Aorta (tissue), 5 donors: Measurements from ENCODE around the gene EGFL8. TPM values are rescaled to one million over a fixed set of nuclear protein-coding genes. Genes with fewer than 3 reads are reported as not detected.
"Not testable (repeated sequence)": the region's sequence is repeated elsewhere in the genome, so short reads cannot be mapped to it uniquely, and the experiment has no call there.

ENCODE experiments used
- ATAC-seq: fragments of 200-7000 bp; cut with Tn5 transposase; one replicate; pipeline ENCODE4 v1.9.1; 2022; ENCODE audit warnings: moderate library complexity; ENCODE audit not compliant: low FRiP score
- DNase-seq, 2 donors: peaks; one replicate each; pipeline ENCODE4 v3.0.0-alpha.2; 2020
- H3K27ac ChIP-seq, 2 donors: one replicate each; pipeline ENCODE4 v1.5.1; 2013; ENCODE audit warnings: low read length in 2 of 2, mild to moderate bottlenecking in 2 of 2, moderate library complexity in 2 of 2, control low read depth in 1 of 2, inconsistent platforms in 1 of 2, low read depth in 1 of 2
- H3K27me3 ChIP-seq, 2 donors: one replicate each; pipeline ENCODE4 v1.6.1; 2013; ENCODE audit warnings: control low read depth in 1 of 2, low read length in 1 of 2, mild to moderate bottlenecking in 1 of 2, moderate library complexity in 1 of 2; ENCODE audit not compliant: insufficient read depth in 2 of 2, control insufficient read depth in 1 of 2
- H3K36me3 ChIP-seq, 2 donors: one replicate each; pipeline ENCODE4 v1.6.1; 2013; ENCODE audit warnings: control low read depth in 1 of 2, low read length in 1 of 2, mild to moderate bottlenecking in 1 of 2; ENCODE audit not compliant: insufficient read depth in 2 of 2, control insufficient read depth in 1 of 2
- H3K4me1 ChIP-seq, 2 donors: one replicate each; pipeline ENCODE4 v1.6.1; 2013; ENCODE audit warnings: low read length in 2 of 2, control low read depth in 1 of 2, mild to moderate bottlenecking in 1 of 2, moderate library complexity in 1 of 2; ENCODE audit not compliant: insufficient read depth in 2 of 2, control insufficient read depth in 1 of 2
- H3K4me3 ChIP-seq, 2 donors: one replicate each; pipeline ENCODE4 v1.5.1; 2013; ENCODE audit warnings: low read length in 2 of 2, control low read depth in 1 of 2, mild to moderate bottlenecking in 1 of 2
- H3K9me3 ChIP-seq: one replicate; pipeline ENCODE4 v1.6.1; 2013; ENCODE audit warnings: mild to moderate bottlenecking, low read length; ENCODE audit not compliant: control insufficient read depth
- WGBS, 2 donors: extraction: QIAGEN DNeasy Blood & Tissue Kit; methylation state at CpG; one replicate each; pipeline ENCODE4 v1.1.7; 2013; 5-methylcytosine and 5-hydroxymethylcytosine counted together
- intact Hi-C, 2 donors: fragments of 100-400 bp; cut with DNase I; formaldehyde crosslinking; loops; one replicate each; pipeline versions ENCODE4 v1.14.2 to v1.15.0; 2022
- polyA plus RNA-seq, 2 donors: library from polyadenylated mRNA; stranded (reverse); fragments of 200-250 nt; gene quantifications; one replicate each; pipeline ENCODE4 v1.2.3, GENCODE V29; 2013
- total RNA-seq, 2 donors: library from RNA; stranded (reverse); fragmentation: NEBNext Ultra II Directional; extraction: Animal tissue kit (Norgen Biotek cat#: 25700); gene quantifications; one replicate each; pipeline ENCODE4 v1.2.1, GENCODE V29; 2021
- donor health status: healthy with polysubstance abuse.
- donor health status: Bipolar disorder and iron deficiency.
- donor health status: DM: no; HTN: no; CAD: no.
- donor health status: DM: no; HTN: no; CAD: no.
- donor health status: DM: yes; HTN: yes; CAD: no.

Gene EGFL8
- total and polyA plus RNA-seq, 4 donors, result 3.9 to 138 (median 29.7) TPM

DNA sequence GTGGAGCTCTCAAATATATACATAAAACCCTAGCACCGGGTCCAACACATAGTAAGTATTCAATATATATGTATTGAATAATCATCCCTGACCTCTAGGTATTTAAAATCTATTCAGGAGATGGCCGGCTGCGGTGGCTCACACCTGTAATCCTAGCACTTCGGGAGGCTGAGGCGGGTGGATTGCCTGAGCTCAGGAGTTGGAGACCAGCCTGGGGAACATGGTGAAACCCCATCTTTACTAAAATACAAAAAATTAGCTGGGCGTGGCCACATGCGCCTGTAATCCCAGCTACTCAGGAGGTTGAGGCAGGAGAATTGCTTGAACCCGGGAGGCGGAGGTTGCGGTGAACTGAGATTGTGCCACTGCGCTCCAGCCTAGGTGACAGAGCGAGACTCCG lies 28.7 kb downstream of the EGFL8 start:
- not testable (repeated sequence) for ATAC-seq, H3K4me1 ChIP-seq, H3K27me3 ChIP-seq, DNase-seq, H3K36me3 ChIP-seq, H3K27ac ChIP-seq, H3K9me3 ChIP-seq, H3K4me3 ChIP-seq
- intact Hi-C loops, result loop anchor here (10.0 kb wide), 2 partner anchors 782 to 1012 kb away; partner anchors contain the start of genes HSD17B8 (in 1 of the 2), RING1 (in 1 of the 2), RXRB (in 1 of the 2) and SLC39A7 (in 1 of the 2)
- WGBS, 2 donors, result 83 to 85% methylated on average over 13 of the region's 13 CpGs

DNA sequence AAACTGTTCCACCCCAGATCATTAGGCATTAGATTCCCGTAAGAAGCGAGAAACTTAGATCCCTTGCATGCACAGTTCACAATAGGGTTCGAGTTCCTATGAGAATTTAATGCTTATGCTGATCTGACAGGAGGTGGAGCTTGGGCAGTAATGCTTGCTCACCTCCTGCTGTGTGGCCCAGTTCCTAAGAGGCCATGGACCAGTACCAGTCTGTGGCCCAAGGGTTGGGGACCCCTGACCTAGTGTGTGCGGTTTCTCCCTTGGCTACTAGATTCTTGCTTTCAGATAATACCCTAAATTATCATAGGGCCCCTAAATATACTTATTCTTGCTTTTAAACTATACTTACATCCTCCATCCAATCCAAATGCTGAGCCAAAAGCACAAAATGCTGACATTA lies 30.0 kb downstream of the EGFL8 start:
- intact Hi-C loops, result loop anchor here (10.0 kb wide), 2 partner anchors 780 to 1010 kb away; partner anchors contain the start of genes HSD17B8 (in 1 of the 2), RING1 (in 1 of the 2), RXRB (in 1 of the 2) and SLC39A7 (in 1 of the 2)
- WGBS, 2 donors, result 88 to 91% methylated on average over 4 of the region's 4 CpGs
- no peaks in the 10 kb centered on the region for H3K9me3 ChIP-seq
- H3K4me3 ChIP-seq, result no peak overlapping the region
- ATAC-seq (no peak), DNase-seq (no peak)
- no peak overlapping the region for H3K27ac ChIP-seq
- no peaks in the 10 kb centered on the region for H3K4me1 ChIP-seq
- H3K36me3 ChIP-seq, result no peaks in the 10 kb centered on the region
- H3K27me3 ChIP-seq, result no peaks in the 10 kb centered on the region

DNA sequence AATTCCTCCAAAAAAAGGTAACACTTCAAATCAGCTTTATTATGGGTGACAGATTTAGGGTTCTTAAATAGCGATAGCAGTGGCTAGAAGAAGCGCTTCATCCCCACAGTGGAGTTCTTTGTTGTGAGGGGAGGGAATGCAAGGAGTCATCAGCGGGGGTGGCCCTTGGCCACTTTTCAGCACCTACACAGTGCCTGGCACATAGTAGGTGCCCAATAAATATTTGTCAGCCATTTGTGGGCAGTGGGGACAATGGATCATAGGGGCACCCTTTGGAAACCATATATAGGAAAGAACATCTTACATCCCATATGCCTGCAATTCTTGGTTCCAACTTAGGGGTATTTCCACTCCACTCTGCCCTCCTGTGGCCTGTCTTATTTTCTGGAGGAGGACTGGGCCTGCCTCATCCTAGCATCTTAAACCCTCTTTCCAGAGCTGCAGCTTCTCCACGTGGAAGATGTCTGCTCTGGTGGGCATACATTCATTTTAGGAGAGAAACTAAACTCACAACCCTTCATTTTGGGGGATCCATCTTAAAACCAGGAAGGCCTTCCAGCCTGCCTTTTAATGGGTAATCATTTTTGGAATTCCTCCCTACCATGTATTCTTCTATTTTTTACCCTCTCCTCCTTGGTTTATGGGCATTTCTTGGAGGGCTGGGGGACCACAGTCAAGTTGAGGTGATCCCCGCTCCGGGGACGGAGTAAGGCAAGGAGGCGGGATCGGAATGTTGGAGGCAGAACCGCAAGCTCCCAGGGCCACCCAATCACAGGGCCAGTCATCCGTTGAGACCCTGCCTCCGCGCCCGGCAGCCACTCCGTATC lies 30.6 kb downstream of the EGFL8 start:
- 15 to 16% methylated on average over 15 of the region's 15 CpGs for WGBS, 2 donors
- intact Hi-C loops, result loop anchor here (5.0 to 10.0 kb wide), 3 partner anchors 777 to 1010 kb away; partner anchors contain the start of genes HSD17B8 (in 1 of the 2), RING1 (in 1 of the 2), RXRB (in 1 of the 2) and SLC39A7 (in 1 of the 2)
- no peaks in the 10 kb centered on the region for H3K4me1 ChIP-seq

GRCh38 chr6:32195652-32195901 lies 31.2 kb downstream of the EGFL8 start:
- H3K9me3 ChIP-seq, result no peaks in the 10 kb centered on the region
- ATAC-seq, result peak; percentile 96
- no peaks in the 10 kb centered on the region for H3K4me1 ChIP-seq
- no peaks in the 10 kb centered on the region for H3K36me3 ChIP-seq
- no peak overlapping the region for H3K27ac ChIP-seq
- WGBS, 2 donors, result 0% methylated on average over 24 to 25 of the region's 25 CpGs
- H3K4me3 ChIP-seq, result no peak overlapping the region
- H3K27me3 ChIP-seq, result no peaks in the 10 kb centered on the region
- DNase-seq, result peak; percentile 100
- intact Hi-C loops, result loop anchor here (5.0 to 10.0 kb wide), 3 partner anchors 777 to 1009 kb away; partner anchors contain the start of genes HSD17B8 (in 1 of the 2), RING1 (in 1 of the 2), RXRB (in 1 of the 2) and SLC39A7 (in 1 of the 2)

More for the DNA sequence above, 30.6 kb downstream of the EGFL8 start:
- Histone ChIP-seq H3K36me3 (no peaks in the 10 kb centered on the region), H3K27ac (peak overlapping the region; percentile 65 to 89), H3K9me3 (no peaks in the 10 kb centered on the region), H3K27me3 (no peaks in the 10 kb centered on the region), H3K4me3 (no peak overlapping the region)
- DNase-seq (no peak), ATAC-seq (no peak)

DNA sequence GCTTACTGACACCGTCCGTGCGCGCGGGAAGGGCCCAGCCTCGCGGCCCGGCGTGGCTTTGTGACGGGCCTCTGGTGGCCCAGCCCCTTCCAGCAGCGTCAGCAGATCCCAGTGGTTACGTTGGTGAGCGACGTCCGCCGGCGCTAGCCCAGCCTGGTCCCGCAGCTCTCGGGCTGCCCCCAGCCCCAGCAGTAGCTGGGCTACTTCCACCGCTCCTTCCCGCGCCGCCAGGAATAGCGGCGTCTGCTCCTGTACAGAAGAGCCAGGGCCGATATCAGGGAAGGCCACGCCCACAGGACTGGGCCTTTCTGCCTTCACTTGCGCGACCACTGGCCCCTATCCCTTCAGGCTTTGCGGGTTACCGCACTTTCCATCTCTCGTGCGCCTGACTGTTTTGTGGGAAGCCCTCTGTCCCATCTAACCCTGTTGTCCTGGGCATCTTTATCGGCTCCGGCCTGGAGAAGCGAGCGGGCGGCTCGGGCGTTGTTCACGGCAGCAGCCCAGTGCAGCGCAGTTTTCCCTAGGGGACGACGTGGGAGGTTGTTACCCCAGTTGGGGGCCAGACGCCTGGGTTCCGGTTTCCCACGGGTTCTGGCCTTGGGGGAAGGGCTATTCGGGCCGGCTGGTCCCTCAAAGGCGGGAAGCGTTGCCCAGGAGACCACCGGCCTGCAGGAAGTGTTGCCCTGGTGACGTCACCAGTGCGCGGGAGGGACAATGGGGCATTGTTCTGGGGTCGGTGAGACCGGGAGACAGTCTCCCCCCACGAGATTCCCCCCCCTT lies 31.7 kb downstream of the EGFL8 start:
- Histone ChIP-seq H3K27me3 (no peaks in the 10 kb centered on the region), H3K36me3 (no peaks in the 10 kb centered on the region), H3K4me1 (no peaks in the 10 kb centered on the region), H3K4me3 (peak overlapping the region; percentile 63 to 86), H3K9me3 (no peaks in the 10 kb centered on the region), H3K27ac (peak overlapping the region; percentile 95 to 98)
- peak; percentile 74 for ATAC-seq
- peak; percentile 95 to 96 for DNase-seq
- intact Hi-C loops, result loop anchor here (5.0 to 10.0 kb wide), 3 partner anchors 776 to 1009 kb away; partner anchors contain the start of genes HSD17B8 (in 1 of the 2), RING1 (in 1 of the 2), RXRB (in 1 of the 2) and SLC39A7 (in 1 of the 2)
- 0 to 1% methylated on average over 55 to 58 of the region's 58 CpGs for WGBS, 2 donors

DNA sequence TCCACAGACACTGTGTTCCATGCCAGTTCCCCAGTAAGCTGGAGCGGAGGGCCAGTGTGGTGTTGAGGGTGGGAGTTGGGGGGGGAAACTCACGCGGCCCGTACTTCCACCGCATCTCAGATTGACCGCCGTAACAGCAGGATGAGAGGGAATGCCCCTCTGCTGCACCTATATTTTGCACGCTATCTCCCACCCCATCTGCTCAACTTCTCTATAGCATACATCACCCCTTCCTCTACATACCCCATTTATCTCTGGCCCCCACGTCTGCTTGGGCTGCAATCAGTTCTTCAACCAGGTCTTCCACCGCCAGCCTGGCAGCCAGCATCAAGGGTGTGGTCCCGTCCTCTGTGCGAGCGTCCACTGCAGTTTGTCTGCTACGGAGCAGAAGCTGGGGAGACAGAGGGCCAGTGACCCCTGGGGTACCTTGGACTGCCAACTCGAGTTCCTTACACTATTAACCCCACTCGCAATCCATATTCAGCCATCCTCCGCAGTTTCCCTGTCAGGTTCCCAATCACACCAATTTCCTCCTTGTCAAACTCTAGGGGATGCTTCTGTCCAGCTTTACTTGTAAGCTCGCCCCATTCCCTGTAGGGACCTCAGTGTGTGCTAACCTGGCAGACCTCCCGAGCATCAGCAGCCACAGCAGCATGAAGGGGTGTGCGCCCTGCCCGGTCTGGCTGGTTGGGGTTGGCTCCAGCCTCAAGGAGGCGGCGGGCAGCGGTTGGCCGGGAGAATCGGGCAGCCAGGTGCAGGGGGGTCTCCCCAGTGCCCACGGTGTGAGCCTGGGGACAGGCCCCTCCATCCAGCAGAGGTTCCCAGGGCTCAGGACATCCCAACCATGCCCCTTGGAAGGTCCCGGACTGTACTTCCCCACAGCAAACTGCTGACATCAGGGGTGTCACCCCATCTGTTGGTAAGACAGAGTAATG lies 32.6 kb downstream of the EGFL8 start:
- no peaks in the 10 kb centered on the region for H3K9me3 ChIP-seq
- intact Hi-C loops, result loop anchor here (5.0 to 10.0 kb wide), 3 partner anchors 775 to 1008 kb away; partner anchors contain the start of genes HSD17B8 (in 1 of the 2), RING1 (in 1 of the 2), RXRB (in 1 of the 2) and SLC39A7 (in 1 of the 2)
- H3K27me3 ChIP-seq, result no peaks in the 10 kb centered on the region
- no peak for ATAC-seq
- peak overlapping the region; percentile 63 to 86 for H3K4me3 ChIP-seq
- H3K36me3 ChIP-seq, result no peaks in the 10 kb centered on the region
- peak overlapping the region; percentile 95 to 98 for H3K27ac ChIP-seq
- peak in 1 of 2 donors; percentile 64 for DNase-seq
- WGBS, 2 donors, result 12 to 14% methylated on average over 24 to 28 of the region's 28 CpGs
- no peaks in the 10 kb centered on the region for H3K4me1 ChIP-seq

GRCh38 chr6:32198345-32198696 lies 33.9 kb downstream of the EGFL8 start:
- Histone ChIP-seq H3K27me3 (no peaks in the 10 kb centered on the region), H3K9me3 (no peaks in the 10 kb centered on the region), H3K27ac (no peak overlapping the region), H3K4me1 (no peaks in the 10 kb centered on the region), H3K4me3 (no peak overlapping the region), H3K36me3 (no peaks in the 10 kb centered on the region)
- ATAC-seq, result no peak
- no peak for DNase-seq
- intact Hi-C loops, result loop anchor here (5.0 to 10.0 kb wide), 3 partner anchors 774 to 1006 kb away; partner anchors contain the start of genes HSD17B8 (in 1 of the 2), RING1 (in 1 of the 2), RXRB (in 1 of the 2) and SLC39A7 (in 1 of the 2)
- WGBS, 2 donors, result 79 to 85% methylated on average over 3 of the region's 3 CpGs
